Measurements from ENCODE around the gene PRR7.

PRR7 gene

DNA sequence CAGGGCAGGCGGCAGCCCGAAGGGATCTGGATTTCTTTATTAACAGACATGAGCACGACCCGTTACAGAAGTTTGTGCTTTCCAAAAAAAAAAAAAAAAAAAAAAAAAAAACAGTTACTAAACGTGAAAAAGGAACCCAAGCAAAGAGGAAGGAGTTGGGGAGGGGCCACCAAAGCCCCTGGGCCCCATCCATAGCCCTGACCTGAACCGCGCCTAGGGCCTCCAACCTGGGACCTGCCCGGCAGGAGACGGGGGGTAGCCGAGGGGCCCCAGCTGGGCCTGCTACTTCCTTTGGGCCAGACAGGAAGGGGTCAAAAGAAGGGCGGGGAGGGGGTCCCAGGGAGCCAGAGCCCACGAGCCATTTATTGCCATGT is 10.0 kb downstream of the PRR7 start:
- H3K27ac ChIP-seq = no peak overlapping the region
- no peak overlapping the region for H3K4me3 ChIP-seq (ENCODE audit: low read depth, low read length)
- DNase-seq = no peak
- TF ChIP-seq, protein P1, sequence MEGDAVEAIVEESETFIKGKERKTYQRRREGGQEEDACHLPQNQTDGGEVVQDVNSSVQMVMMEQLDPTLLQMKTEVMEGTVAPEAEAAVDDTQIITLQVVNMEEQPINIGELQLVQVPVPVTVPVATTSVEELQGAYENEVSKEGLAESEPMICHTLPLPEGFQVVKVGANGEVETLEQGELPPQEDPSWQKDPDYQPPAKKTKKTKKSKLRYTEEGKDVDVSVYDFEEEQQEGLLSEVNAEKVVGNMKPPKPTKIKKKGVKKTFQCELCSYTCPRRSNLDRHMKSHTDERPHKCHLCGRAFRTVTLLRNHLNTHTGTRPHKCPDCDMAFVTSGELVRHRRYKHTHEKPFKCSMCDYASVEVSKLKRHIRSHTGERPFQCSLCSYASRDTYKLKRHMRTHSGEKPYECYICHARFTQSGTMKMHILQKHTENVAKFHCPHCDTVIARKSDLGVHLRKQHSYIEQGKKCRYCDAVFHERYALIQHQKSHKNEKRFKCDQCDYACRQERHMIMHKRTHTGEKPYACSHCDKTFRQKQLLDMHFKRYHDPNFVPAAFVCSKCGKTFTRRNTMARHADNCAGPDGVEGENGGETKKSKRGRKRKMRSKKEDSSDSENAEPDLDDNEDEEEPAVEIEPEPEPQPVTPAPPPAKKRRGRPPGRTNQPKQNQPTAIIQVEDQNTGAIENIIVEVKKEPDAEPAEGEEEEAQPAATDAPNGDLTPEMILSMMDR (IDR thresholded peaks at IDR 0.05; ENCODE audit: low read depth, low read length, missing control alignments) = no peak
- H3K27me3 ChIP-seq (replicated peaks) = no peaks in the 10 kb centered on the region
- in situ Hi-C loops (cut with HindIII; ENCODE audit: low pct_ligation_motif_present, low sequenced_read_pairs) = no loop called here
- peaks cover 41% of the 10 kb centered on the region for H3K36me3 ChIP-seq (replicated peaks)

DNA sequence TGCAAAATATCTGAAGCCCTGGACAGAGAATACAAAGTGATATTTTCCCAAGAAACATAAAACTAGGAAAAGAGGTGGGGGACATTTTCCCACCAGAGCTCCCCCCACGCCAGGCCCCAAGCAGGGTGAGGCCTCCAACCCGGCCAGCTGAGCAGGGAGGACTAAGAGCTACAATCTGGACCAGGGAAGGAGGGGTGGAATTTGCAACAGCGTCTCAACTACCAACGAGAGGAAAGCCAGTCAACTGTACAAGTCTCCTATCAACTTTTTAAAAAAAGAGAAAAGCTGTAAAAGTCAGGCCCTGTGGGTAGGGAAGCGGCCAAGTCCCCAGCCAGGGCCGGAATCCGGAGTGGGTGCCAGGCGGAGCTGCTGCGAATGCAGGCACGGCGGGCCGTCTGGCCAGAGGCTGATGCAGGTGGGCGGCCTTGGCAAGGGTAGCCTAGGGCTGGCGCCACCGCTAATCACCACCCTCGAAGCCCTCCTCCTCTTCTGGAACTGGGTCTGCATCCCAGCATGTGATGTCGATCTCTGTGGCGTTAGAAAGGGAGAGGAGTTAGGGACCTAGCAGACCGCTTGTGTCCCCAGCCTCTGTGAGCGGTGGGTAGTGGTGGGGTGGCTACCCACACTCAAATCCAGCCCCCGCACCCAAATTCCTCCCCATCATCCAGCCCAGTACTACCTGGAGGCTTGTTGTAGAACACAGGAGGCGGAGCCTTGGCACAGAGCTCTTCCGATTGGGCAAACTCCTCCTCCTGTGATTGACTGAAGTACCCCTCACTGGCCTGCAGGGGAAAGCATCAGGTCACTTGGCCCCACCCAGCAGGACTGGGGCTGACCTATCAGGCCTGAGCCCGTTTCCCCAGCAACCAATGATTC is 10.6 kb downstream of the PRR7 start:
- TF ChIP-seq, protein P1 (IDR thresholded peaks at IDR 0.05; ENCODE audit: low read depth, low read length, missing control alignments) = peak; percentile 77
- Histone ChIP-seq H3K36me3 (replicated peaks) (peaks cover 42% of the 10 kb centered on the region), H3K4me3 (ENCODE audit: low read depth, low read length) (no peak overlapping the region), H3K27me3 (replicated peaks) (no peaks in the 10 kb centered on the region), H3K27ac (no peak overlapping the region)
- in situ Hi-C loops (cut with HindIII; ENCODE audit: low pct_ligation_motif_present, low sequenced_read_pairs) = no loop called here
- DNase-seq = peak; percentile 95

GRCh38 chr5:177457852-177458681 is 11.5 kb downstream of the PRR7 start:
- Histone ChIP-seq H3K36me3 (replicated peaks) (peaks cover 51% of the 10 kb centered on the region), H3K4me3 (ENCODE audit: low read depth, low read length) (no peak overlapping the region), H3K27me3 (replicated peaks) (no peaks in the 10 kb centered on the region), H3K27ac (peak overlapping the region; percentile 29)
- TF ChIP-seq, protein P1 (IDR thresholded peaks at IDR 0.05; ENCODE audit: low read depth, low read length, missing control alignments) = no peak
- in situ Hi-C loops (cut with HindIII; ENCODE audit: low pct_ligation_motif_present, low sequenced_read_pairs) = no loop called here
- DNase-seq = no peak

DNA sequence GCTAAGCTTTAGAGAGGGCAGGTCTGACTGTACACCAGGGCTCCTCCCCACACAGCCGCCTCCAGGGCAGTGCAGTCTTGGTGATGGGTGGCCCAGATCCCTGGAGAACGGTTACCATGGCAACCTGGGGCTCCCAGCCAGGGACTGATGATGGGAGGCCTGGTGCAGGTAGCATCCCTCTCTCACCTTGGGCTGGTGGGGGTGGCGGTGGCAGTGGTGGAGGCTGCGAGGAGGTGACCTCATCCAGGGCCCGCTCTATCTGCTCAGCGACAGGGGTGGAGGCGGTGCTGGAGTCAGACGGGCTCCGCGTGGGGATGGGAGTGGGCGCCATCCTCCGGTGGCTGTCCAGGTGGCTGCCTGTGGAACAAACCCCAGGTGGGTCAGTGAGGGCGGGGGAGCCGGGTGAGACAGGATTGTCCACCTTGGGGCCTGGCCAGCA is 12.3 kb downstream of the PRR7 start:
- Histone ChIP-seq H3K4me3 (ENCODE audit: low read depth, low read length) (no peak overlapping the region), H3K27ac (no peak overlapping the region), H3K27me3 (replicated peaks) (no peaks in the 10 kb centered on the region), H3K36me3 (replicated peaks) (peaks cover 60% of the 10 kb centered on the region)
- TF ChIP-seq, protein P1 (IDR thresholded peaks at IDR 0.05; ENCODE audit: low read depth, low read length, missing control alignments) = no peak
- peak; percentile 23 for DNase-seq
- in situ Hi-C loops (cut with HindIII; ENCODE audit: low pct_ligation_motif_present, low sequenced_read_pairs) = no loop called here

DNA sequence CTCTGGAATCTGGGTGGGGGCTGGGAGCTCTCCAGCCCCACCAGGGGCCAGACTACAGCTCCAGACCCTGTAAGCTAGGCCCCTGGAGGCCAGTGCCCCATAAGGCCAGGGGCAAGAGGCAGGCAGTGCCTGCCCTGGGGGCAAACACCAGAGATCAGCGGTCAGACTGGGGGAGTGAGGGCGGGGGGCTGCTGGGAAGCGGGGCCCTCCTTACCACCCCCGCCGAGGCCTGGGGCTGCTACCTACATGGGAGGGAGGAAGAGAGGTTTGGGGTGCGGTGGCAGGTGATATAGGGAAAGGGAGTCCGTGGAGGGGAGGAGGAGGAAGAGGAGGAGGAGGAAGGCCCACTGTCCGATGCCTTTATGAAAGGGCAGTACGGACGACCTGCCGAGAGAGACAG is 12.7 kb downstream of the PRR7 start:
- H3K4me3 ChIP-seq (ENCODE audit: low read depth, low read length) = no peak overlapping the region
- TF ChIP-seq, protein P1 (IDR thresholded peaks at IDR 0.05; ENCODE audit: low read depth, low read length, missing control alignments) = no peak
- DNase-seq = no peak
- H3K36me3 ChIP-seq (replicated peaks) = peaks cover 63% of the 10 kb centered on the region
- H3K27ac ChIP-seq = no peak overlapping the region
- in situ Hi-C loops (cut with HindIII; ENCODE audit: low pct_ligation_motif_present, low sequenced_read_pairs) = no loop called here
- no peaks in the 10 kb centered on the region for H3K27me3 ChIP-seq (replicated peaks)

Data from brain microvascular endothelial cell (primary cell).